GM18520 (cell line): Measurements from ENCODE around the gene NES.

Source experiments
- ATAC-seq: cut with Tn5 transposase; IDR thresholded peaks from one replicate; pipeline ENCODE4 v1.9.1; 2021; ENCODE audit not compliant: unreplicated experiment

The NES gene

DNA sequence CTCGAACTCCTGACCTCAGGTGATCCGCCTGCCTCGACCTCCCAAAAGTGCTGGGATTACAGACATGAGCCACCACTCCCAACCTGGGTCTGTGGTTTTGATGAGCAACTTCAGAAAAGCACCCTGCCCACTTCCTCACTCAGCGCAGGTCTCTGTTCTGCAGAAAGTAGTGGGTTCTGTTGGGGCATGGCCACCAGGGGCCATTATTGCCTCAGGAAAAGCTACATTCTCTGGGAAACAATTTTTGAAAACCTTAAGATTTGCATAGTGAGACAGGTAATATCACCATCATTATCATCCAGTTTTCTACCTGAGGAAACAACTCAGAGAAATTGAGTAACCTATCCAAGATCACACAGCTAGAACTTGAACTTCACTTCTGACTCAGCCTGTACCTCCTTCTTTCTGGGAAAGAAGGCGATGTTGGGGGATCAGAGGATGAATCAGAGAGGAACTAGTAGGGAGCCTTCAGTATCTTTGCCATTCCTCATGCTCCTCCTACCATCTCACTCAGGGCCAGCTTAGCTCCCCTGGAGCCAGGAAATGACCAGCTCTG lies 7.1 kb upstream of the NES start:
- no peak for ATAC-seq

DNA sequence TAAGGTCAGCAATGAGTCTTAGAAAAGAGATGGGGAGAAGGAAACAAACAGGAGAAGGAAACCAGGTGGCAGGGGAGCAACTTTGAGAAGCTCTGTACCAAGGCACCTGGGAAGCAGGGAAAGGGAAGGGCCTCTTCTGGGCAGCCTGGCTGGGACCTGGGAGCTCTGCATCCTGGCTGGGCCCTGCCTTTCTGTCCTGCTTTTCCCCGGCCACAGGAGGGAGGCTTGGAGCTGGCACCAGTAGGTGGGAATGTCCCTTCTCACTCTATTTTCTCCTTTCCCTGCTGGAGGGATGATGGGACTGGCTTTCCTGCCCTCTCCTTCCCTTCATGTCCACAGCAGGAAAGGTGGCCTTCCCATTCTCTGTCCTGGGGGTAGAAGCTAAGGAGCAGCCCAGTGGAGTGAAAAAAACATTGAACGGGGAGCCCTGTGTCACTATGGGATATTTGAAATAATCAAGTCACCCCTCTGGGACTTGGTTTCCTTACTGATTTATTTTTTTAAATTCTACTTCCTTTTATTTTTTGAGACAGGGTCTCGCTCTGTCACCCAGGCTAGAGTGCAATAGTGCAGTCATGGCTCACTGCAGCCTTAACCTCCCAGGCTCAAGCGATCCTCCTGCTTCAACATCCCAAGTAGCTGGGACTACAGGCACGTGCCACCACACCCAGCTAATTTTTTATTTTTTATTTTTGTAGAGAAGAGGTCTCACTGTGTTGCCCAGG lies 5.1 kb upstream of the NES start:
- ATAC-seq = no peak

DNA sequence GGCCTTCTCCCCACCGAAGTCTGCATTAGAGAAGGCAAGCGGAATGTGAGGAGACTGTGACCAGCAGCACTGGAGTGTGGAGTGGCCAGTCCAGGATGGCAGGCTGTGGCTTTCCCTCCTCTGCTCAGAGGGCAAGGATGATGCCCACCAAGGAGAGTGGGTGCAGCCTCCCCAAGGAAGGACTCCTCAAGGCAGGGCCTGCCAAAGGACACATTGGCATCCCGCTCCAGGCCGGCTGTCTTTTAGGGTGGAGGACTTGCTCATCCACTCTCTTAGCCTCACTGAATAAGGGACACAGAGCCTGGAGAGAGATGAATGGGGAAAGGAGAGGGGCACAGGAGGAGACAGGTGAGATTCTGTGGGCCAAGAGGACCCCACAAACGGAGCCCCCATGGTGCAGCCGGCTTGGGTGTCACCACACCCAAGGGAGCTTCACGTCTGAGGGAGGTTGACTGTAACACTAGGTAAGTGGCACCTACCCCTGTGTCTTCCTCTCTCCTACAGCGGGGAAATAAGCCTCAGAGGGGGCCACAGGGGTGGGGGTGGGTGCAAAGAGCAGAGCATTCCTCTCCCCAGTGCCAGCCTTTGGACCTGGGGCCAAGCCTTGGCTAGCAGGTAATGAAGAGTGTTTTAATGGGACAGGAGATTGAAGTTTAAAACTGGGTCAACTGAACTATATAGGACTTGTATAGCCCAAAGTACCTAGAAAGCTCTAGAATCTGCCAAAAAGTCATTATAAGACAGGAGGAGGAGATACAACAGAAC lies 4.2 kb upstream of the NES start:
- ATAC-seq = no peak

DNA sequence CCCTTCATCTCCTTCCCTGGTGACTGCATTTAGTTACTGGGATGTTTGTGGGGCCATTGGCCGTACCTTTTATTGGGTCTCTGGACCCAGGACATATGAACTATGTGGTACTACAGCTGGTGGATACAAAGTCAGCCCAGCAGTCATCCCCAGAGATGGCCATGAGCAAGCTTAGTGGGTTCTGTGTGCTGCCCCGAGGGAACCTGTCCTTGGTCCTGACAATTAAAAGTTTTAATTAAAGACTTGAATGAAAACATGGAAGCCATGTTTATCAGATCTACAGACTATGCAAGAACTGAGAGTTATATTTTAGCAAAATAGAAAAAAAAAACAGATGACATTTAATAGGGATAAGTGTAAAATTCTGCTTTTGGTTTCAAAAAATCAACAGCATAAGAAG lies 2.8 kb upstream of the NES start:
- no peak for ATAC-seq

DNA sequence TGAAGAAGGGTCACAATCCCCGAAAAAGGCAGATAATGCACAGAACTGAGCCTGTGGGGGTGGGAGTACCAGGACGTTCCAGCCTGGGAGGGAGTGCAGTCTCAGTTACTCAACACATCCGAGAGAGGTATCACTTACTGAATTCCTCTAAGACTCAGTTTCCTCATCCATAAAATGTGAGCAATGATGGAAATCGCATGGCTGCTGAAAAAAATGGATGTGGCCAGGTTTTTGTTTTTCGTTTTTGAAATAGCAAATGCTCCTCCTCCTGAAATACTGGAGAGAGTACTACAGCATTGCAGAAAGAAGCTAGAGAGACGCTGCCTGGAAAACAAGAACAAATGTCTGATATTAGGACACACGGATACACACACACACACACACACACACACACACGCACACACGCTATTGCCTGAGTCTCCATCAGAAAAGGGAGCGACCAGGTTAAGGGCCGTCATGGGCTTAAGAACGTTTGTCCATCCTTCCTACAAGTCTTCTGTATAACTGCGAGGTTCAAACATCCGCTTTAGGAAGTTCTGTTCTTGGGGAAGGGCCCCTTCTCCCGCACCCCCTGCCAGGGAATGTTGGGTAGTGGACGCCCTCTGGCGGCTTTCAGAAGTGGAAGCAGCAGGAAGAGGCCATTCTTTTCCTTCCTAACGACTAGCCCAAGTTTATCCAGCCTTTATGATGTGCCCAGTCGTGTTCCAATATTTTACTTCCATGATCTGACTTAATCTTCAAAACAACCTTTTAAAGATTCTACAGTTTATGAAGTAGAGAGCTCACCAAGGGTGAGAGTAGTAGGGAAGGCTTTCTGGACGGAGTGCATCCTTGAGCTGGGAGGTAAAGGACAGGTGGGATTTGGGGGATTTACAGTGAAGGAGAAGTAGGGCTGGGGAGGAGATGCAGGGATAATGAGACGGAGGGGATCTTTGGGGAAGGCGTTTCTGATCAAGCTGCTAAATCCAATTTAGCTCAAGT lies 699 bp upstream of the NES start:
- ATAC-seq = no peak

DNA sequence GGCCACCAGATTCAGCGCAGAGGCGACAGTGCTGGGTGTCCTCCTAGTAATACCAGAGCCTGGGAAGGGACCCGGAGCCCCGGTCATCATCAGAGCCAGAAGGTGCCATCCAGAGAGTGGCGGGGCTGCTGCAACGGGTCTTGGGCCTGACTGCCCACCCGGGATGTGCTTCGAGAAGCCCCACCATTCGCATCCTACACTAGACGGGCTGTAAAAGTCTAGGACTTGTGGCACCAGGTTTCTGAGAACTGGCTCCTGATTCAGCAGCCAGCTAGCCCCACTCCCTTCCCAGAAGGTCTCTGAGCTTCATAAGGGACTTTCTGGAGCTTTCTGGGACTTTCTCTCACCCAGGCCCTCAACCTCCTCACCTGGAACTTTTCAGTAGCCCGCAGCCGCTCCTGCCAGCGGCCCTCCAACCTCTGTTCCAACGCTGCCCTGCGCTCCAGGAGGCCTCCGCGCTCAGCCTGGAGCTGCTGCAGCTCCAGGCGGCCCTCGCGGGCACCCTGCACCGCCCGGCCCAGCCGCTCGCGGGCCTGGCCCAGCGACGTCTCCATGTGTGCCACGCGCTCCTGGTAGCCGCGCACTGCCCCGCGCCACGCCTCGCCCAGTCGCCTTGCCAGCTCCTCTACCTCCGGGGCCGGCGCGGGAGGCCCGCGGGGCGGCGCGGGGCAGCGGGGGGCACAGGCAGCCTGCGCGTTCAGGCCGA lies 940 bp downstream of the NES start:
- no peak for ATAC-seq

DNA sequence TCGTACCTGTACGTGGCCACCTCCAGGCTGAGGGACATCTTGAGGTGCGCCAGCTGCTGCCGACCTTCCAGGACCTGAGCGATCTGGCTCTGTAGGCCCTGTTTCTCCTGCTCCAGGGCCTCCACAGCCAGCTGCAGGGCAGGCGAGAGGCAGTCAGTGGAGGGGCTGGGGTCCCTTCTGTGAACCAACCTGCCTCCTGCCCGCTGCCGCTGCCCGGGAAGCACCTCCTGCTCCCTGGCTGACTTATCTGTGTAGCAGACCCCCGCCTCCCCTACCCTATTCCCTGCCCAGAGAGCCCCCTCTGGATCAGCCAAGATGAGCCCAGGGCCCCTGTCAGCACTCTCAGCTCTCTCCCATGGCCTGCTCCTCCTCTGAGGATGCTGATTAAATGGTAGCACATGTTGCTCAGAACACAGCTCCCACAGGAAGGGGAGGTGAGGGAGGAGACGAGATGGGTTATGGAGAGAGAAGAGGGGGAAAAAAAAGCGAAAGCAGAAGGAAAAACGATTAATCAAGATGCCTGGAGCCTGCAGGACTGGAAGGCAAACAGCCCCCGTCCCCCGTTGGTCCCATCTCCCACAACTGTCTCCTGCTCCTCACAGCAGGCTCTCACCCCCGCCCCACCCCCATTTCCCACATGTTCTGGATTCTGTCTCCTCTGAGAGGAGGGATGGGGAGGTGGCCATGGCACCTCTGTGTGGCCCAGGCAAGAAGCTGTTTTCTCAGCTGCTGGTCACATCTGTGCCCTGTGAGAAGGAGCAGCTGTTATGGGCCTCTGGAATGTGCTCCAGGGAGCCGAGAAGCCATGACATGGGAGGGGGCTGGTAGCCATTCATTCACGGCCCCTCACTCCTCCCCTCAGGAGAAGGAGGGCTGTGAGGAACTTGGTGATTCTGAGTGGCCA lies 1.7 kb downstream of the NES start:
- no peak for ATAC-seq

DNA sequence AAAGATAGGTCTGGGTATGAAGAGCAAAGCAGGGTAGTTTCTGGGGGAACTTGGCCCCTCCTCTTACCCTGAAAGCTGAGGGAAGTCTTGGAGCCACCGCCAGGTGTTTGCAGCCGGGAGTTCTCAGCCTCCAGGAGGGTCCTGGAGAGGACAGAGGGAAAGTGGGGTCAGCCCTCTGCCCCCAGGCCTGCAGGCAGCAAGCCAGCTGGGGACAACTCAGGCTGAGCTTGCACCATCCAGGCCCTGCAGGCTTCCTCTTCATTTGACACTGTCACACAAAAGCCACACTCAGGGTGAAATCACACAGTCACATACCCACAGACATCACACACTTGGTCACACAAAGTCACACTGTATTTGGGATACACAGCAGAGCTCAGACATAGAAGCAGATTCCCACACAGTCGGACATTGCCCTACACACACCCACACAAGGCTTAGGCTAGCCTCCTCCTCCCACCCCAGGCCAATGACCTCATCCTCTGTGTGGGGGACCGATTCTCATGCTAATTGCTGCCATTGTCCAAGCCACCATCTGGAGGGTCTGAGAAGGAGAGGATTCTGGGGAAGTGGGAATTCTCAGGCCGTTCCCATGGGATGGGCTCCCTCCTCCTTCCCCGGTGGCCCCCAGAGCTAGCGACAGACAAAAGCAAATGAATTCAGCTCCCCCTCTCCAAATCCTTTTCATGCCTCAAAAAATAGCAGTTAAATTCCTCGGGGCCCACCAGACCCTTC lies 3.7 kb downstream of the NES start:
- ATAC-seq = no peak

DNA sequence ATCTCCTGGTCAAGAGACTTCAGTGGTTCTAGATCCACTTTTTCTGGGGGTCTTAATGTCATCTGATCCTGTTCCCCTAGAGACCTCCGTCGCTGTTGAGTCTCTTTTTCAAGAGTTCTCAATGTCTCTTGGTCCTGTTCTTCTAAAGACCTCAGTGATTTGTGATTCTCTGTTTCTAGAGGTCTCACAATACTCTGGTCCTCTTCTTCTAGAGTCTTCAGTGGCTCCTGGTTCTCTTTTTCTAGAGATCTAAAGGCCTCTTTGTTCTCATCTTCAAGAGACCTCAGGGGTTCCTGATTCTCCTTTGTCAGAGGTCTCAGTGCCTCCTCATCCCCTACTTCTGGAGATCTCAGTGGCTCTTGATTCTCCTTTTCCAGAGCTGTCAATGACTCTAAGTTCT lies 5.4 kb downstream of the NES start:
- no peak for ATAC-seq

DNA sequence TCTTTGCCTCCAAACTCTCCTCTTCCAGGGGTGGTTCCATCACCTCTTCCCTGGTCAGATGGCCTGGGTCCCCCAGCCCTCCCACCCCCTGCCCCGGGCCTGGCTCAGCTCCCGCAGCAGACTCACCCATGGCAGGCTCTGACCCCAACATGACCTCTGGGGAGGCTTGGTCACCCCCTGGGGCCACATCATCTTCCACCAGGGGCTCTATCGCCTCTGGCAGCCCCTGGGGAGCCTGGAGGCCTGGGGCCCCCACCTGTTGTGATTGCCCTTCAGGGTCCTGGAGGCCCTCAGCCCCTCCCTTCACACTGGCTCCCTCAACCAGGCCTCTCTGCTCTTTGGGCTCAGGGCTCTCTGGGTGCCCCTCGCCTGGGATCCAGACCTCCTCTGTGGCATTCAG lies 6.4 kb downstream of the NES start:
- no peak for ATAC-seq

DNA sequence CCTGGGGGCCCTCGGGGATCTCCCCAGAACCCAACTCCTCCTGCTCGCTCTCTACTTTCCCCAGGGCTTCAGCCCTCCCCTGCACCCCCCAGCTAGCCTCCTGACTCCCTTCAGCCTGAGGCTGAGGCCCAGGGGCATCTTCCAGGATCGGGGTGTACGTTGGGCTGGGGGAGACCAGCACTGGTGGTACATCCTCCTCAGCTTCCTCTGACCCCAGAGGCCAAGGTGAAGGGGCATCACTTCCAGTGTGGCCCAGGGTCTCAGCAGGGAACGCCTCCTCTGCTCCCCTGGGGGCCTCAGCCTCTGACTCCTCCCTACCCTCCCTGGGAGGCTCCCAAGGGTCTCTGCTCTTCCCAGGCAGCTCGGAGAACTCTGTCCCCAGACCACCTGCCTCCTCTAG lies 6.8 kb downstream of the NES start:
- no peak for ATAC-seq

DNA sequence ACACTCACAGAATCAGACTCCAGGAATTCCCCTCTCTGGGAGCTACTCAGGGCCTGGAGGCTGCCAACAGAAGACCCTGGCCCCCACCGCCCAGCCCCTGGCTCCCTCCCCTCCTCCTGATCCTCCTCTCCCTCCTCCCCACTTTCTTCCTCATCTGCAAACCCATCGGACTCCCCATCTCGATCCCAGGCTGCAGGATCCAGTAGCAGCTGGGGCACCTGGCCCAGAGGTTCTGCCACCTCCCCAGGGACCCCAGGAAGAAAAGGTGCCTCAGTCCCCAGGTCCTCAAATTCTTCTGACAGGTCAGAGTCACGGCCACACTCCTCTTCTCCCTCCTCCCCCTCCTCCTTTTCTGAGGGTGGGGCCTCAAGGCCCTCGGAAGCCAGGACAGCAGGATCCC lies 7.4 kb downstream of the NES start:
- no peak for ATAC-seq

DNA sequence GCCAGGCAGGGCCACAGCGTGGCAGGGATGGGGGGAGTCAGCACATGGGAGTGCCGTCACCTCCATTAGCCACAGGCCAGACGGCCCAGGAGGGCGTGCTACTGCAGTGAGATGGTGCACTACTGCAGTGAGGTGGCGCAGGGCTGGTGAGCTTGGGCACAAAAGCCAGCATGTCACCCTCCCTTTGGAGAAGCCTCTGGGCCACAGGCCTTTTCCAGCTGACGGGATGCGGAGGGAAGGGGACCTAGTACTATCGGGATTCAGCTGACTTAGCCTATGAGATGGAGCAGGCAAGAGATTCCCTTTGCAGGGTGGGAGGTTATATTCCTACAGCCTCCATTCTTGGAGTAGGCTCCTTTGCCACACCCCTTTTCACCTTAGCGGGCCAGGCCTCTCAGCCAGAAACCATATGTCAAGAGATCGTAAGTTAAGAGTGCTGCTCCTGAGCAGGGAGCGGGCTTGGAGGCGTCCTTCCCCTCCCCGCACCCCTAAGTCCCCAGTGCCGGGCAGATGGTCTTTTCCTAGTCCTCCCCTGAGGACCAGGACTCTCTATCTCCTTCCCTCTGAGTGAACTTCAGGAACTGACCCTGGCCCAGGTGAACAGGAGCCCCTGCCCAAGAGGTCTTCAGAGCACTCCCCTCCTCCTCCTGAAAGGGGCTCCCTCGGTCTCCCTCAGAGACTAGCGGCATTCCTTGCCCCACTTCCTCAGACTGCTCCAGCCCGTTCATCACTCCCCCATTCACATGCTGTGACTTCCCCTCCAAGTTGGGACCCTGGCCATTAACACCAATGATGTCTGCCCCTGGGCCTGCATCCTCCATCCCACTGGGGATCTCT lies 8.2 kb downstream of the NES start:
- no peak for ATAC-seq

DNA sequence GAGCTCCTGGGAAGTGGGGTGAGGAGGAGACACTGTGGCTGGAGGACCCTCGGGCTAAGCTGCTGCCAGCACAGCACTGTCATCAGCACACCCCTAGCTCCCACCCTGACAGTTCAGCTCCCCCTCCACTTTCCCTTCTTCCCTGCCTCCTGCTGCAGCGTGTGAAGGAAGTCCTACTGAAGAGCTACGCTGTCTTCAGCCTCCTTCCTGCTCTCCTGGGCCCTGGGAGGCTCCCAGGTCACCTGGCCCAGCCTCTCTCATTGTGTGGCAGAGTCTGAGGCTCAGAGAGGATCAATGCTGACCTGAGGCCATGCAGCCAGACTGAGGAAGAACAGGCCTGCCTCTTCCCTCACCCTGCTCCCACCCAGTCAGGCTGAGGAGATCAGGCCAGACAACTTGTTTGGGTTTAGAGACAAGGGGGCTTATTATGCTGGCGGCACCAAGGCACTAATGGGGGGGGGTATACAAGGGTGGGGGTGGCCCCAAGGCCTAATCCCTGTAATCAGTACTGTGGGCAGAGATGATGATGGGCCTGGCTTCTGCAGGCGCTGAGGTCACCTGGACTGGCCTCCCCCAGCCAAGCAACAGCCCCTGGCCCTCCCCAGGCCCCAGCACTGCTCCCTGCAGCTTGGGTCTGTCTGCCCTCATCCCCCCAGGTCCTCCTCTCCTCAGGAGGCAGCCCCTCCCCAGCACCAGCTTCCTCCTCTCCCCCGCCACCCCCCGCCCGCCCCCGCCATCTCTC lies 9.1 kb downstream of the NES start:
- no peak for ATAC-seq

DNA sequence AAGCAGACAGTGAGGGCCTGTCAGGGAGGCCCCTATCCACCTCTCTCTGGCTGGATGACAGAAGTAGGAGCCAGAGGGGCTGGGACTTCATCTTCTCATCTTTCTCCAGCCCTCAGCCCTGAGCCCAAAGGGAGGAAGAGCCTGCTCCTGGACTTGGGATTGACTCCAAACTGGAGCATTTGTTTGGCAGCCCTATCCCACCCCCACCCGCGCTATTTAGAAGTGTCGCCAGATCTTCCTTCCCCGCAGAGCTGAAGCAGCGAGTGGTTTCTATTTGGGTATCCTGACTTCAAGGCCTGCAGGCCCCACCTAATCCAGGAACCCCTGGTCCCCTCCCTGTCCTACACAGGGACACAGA lies 9.6 kb downstream of the NES start:
- ATAC-seq = no peak

DNA sequence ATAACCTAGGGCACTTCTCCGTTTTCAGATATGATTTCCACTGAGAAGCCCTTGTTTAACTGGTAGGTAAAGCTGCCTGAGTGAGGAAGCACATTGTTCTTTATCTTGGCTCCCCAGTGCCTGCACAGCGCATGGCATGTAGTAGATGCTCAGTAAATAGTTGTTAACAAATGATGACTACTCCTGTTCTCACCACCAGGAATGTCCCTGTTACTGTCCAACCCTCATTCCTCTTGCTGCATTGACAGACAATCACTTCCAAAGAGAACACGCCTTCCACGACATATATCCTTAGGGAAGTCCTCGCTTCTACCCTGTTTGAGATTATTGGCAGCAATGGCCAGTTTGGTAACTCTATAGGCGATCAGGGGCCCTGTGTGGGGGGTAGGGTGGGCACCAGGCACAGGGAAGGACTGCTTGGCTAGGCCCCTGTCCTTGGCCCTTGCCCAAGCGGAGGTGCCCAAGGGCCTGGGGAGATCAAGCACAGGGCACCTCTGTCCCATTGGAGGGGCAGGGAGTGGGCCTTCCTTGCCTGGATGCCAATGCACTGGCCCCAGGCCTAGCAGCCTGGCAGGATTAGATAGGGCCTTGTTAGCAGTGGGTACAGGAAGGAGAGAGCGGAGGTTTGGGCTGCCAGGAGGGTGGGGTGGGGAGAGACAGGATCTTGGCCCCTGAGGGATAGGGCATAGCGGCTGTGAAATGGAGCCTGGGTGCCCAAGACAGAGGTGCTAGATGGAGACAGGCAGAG lies 10.2 kb downstream of the NES start:
- ATAC-seq = no peak

DNA sequence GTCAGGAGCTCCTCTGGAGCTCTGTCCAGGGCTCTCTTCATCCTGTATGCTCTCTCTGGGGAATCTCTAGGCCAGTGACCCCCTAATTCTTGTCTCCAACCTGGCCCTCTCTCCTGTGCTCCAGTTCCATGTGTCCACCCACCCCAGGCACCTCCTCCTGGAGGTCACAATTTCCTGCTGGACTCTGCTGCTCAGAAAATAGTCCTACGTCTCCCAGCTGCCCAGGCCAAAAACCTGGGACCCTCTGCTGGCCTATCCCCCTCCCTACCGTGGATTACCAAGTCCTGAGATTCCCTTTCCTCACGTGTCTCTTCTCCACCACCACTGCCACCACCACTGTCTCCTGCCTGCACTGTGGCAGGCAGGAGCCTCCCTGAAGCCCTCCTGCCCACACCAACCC lies 11.7 kb downstream of the NES start:
- no peak for ATAC-seq
